Panc1 (cell line): ENCODE results near the gene EZH2. TPM values are rescaled to one million over a fixed set of nuclear protein-coding genes. Genes with fewer than 3 reads are reported as not detected.

Source experiments
- ATAC-seq: fragments of 200-7000 bp; cut with Tn5 transposase; 2 replicates; pipeline ENCODE4 v1.9.1; 2020; ENCODE audit warnings: mild to moderate bottlenecking, moderate library complexity
- BruUV-seq: library from RNA; stranded (reverse); fragments of 400-500 nt; replicated peaks from 2 replicates; lab custom pipeline; 2021; lab: Mats Ljungman, UMichigan
- CTCF ChIA-PET: fragments of 300-600 bp; sonication (Branson Sonifier 250); formaldehyde crosslinking; loops from one replicate; lab custom pipeline; 2022; ENCODE audit warnings: antibody characterized with exemption; lab: Charles Lee
- POLR2A ChIA-PET: fragments of 300-600 bp; sonication (Branson Sonifier 250); formaldehyde crosslinking; loops from one replicate; lab custom pipeline; 2022; ENCODE audit warnings: antibody characterized with exemption; lab: Charles Lee
- DNase-seq: peaks from one replicate; pipeline ENCODE4 v3.0.0-alpha.2; 2010; ENCODE audit warnings: low read depth, low spot score
- H3K27ac ChIP-seq: 2 replicates; pipeline ENCODE4 v1.5.1; 2011; ENCODE audit warnings: mild to moderate bottlenecking, low read length, inconsistent platforms
- H3K27me3 ChIP-seq: fragments of 200-500 bp; sonication (Bioruptor generic); 2 replicates; pipeline ENCODE4 v1.6.0; 2014; ENCODE audit warnings: low read length, inconsistent platforms; ENCODE audit not compliant: control insufficient read depth, insufficient read depth
- H3K36me3 ChIP-seq: fragments of 200-500 bp; sonication (Bioruptor generic); 2 replicates; pipeline ENCODE4 v1.5.1; 2014; ENCODE audit warnings: inconsistent platforms, mild to moderate bottlenecking, low read length, moderate library complexity; ENCODE audit not compliant: control insufficient read depth, insufficient read depth
- H3K4me1 ChIP-seq: 2 replicates; pipeline ENCODE4 v1.5.1; 2011; ENCODE audit warnings: inconsistent platforms, mild to moderate bottlenecking, low read length, moderate library complexity; ENCODE audit not compliant: control insufficient read depth, insufficient read depth
- H3K4me3 ChIP-seq, 2 experiments: 2 replicates each; pipeline ENCODE4 v1.5.1; 2011 to 2012; ENCODE audit warnings: low read depth in 2 of 2, low read length in 2 of 2, mild to moderate bottlenecking in 2 of 2, inconsistent platforms in 1 of 2, moderate library complexity in 1 of 2
- H3K9me3 ChIP-seq: fragments of 200-500 bp; sonication (Bioruptor generic); 2 replicates; pipeline ENCODE4 v1.5.1; 2014; ENCODE audit warnings: low read depth, mild to moderate bottlenecking, inconsistent platforms, low read length, moderate library complexity; ENCODE audit not compliant: control insufficient read depth, insufficient read depth
- CTCF ChIP-seq: fragments of 450-650 bp; IDR thresholded peaks from 2 replicates; pipeline ENCODE4 v1.5.1; 2017; ENCODE audit warnings: mild to moderate bottlenecking
- POLR2AphosphoS5 ChIP-seq: IDR thresholded peaks from 2 replicates; pipeline ENCODE4 v1.6.1; 2012; ENCODE audit warnings: mild to moderate bottlenecking, low read depth, low read length, moderate library complexity
- REST ChIP-seq, 2 experiments: IDR thresholded peaks; 2 replicates each; pipeline ENCODE4 v1.6.1; 2011 to 2012; ENCODE audit warnings: low read depth in 2 of 2, control low read depth in 1 of 2, low read length in 1 of 2, mild to moderate bottlenecking in 1 of 2, moderate library complexity in 1 of 2; ENCODE audit not compliant: insufficient read depth in 1 of 2
- SIN3A ChIP-seq: IDR thresholded peaks from 2 replicates; pipeline ENCODE4 v1.6.1; 2012; ENCODE audit warnings: low read depth, mild to moderate bottlenecking, low read length, moderate library complexity, borderline replicate concordance; ENCODE audit not compliant: insufficient read depth
- TCF7L2 ChIP-seq: IDR thresholded peaks from 2 replicates; pipeline ENCODE4 v1.6.1; 2011; ENCODE audit warnings: mild to moderate bottlenecking, low read depth, low read length, inconsistent platforms
- in situ Hi-C: cut with HindIII; loops from 2 replicates; pipeline ENCODE4 v1.10.0; 2016; ENCODE audit warnings: low sequenced_read_pairs, low pct_unique_long_range_greater_than_20kb
- intact Hi-C: fragments of 100-400 bp; cut with micrococcal nuclease; formaldehyde crosslinking; loops from one replicate; pipeline ENCODE4 v1.10.0; 2022; ENCODE audit not compliant: unreplicated experiment
- total RNA-seq: library from RNA; stranded (reverse); gene quantifications from one replicate; pipeline ENCODE4 v1.2.1, GENCODE V29; 2021; ENCODE audit not compliant: unreplicated experiment

The EZH2 gene
- total RNA-seq, 1 experiment from 2014 or later = 38.3 TPM

- ATAC-seq (no peak), DNase-seq (no peak)
- no peaks in the 10 kb centered on the region for H3K27me3 ChIP-seq
- no peaks in the 10 kb centered on the region for H3K4me1 ChIP-seq
- peaks cover 11% of the 10 kb centered on the region for H3K36me3 ChIP-seq
- H3K4me3 ChIP-seq = no peak overlapping the region
- TF ChIP-seq CTCF = no peak
- TF ChIP-seq REST (IDR thresholded peaks at IDR 0.05; ENCODE audit: insufficient read depth in 1 of 2, low read depth in 2 of 2, low read length in 1 of 2) = no peak
- TF ChIP-seq SIN3A = no peak
- no peak for TF ChIP-seq POLR2AphosphoS5
- no peak for TF ChIP-seq TCF7L2
- intact Hi-C loops = no loop called here
- no peak overlapping the region for H3K27ac ChIP-seq
- in situ Hi-C loops = no loop called here
- ChIA-PET CTCF (interaction anchor here (0.9 kb wide), 1 partner anchor 161 kb away, joined by 6 read pairs; no protein-coding TSS in a partner anchor), POLR2A (no interaction called here)
- H3K9me3 ChIP-seq = no peaks in the 10 kb centered on the region
- no TSS peak for BruUV-seq
Observed at GRCh38 chr7:148802101-148802493, 82.0 kb downstream of the EZH2 start.

- BruUV-seq = no TSS peak
- intact Hi-C loops = no loop called here
Observed at GRCh38 chr7:148800677-148801076, 83.4 kb downstream of the EZH2 start.

More at GRCh38 chr7:148800677-148801076, 83.4 kb downstream of the EZH2 start:
- H3K4me1 ChIP-seq = no peaks in the 10 kb centered on the region
- no peak overlapping the region for H3K27ac ChIP-seq
- no peak for DNase-seq
- no peak overlapping the region for H3K4me3 ChIP-seq
- no peaks in the 10 kb centered on the region for H3K27me3 ChIP-seq
- ChIA-PET POLR2A (no interaction called here), CTCF (no interaction called here)
- H3K9me3 ChIP-seq = no peaks in the 10 kb centered on the region
- ATAC-seq = no peak
- peaks cover 6% of the 10 kb centered on the region for H3K36me3 ChIP-seq
- TF ChIP-seq TCF7L2 (no peak), POLR2AphosphoS5 (no peak), CTCF (no peak), REST (IDR thresholded peaks at IDR 0.05; ENCODE audit: insufficient read depth in 1 of 2, low read depth in 2 of 2, low read length in 1 of 2) (no peak), SIN3A (no peak)
- in situ Hi-C loops = no loop called here
